ENCODE measurements around the gene MPZL2.

Gene MPZL2

GRCh38 chr11:118287006-118287405, 22.9 kb upstream of the MPZL2 start:
- Histone ChIP-seq H3K4me3 (ENCODE audit: low read depth, low read length) (no peak overlapping the region), H3K27me3 (ENCODE audit: control insufficient read depth, insufficient read depth, low read length) (no peaks in the 10 kb centered on the region), H3K9ac (no peak overlapping the region)

GRCh38 chr11:118286545-118286944, 22.4 kb upstream of the MPZL2 start:
- Histone ChIP-seq H2AFZ (no peak overlapping the region), H3K9ac (no peak overlapping the region), H3K4me1 (no peaks in the 10 kb centered on the region), H3K79me2 (no peaks in the 10 kb centered on the region), H3K4me2 (ENCODE audit: low read length) (no peak overlapping the region), H3K4me3 (ENCODE audit: low read depth, low read length) (no peak overlapping the region), H3K27ac (no peak overlapping the region), H3K36me3 (ENCODE audit: control insufficient read depth, insufficient read depth, low read length) (no peaks in the 10 kb centered on the region), H3K9me3 (ENCODE audit: control insufficient read depth, low read length) (no peaks in the 10 kb centered on the region), H3K27me3 (ENCODE audit: control insufficient read depth, insufficient read depth, low read length) (no peaks in the 10 kb centered on the region)
- TF ChIP-seq CTCF (IDR thresholded peaks at IDR 0.05): no peak

More at GRCh38 chr11:118287006-118287405, 22.9 kb upstream of the MPZL2 start:
- TF ChIP-seq CTCF (IDR thresholded peaks at IDR 0.05): no peak
- H2AFZ ChIP-seq: no peak overlapping the region
- no peaks in the 10 kb centered on the region for H3K79me2 ChIP-seq
- H3K27ac ChIP-seq: no peak overlapping the region
- H3K9me3 ChIP-seq (ENCODE audit: control insufficient read depth, low read length): no peaks in the 10 kb centered on the region
- no peaks in the 10 kb centered on the region for H3K36me3 ChIP-seq (ENCODE audit: control insufficient read depth, insufficient read depth, low read length)
- H3K4me1 ChIP-seq: no peaks in the 10 kb centered on the region
- H3K4me2 ChIP-seq (ENCODE audit: low read length): no peak overlapping the region

GRCh38 chr11:118283756-118284350, 19.8 kb upstream of the MPZL2 start:
- Histone ChIP-seq H2AFZ (no peak overlapping the region), H3K9ac (no peak overlapping the region), H3K79me2 (no peaks in the 10 kb centered on the region), H3K4me1 (no peaks in the 10 kb centered on the region), H3K9me3 (ENCODE audit: control insufficient read depth, low read length) (no peaks in the 10 kb centered on the region), H3K4me3 (ENCODE audit: low read depth, low read length) (no peak overlapping the region), H3K4me2 (ENCODE audit: low read length) (no peak overlapping the region), H3K36me3 (ENCODE audit: control insufficient read depth, insufficient read depth, low read length) (no peaks in the 10 kb centered on the region), H3K27ac (no peak overlapping the region), H3K27me3 (ENCODE audit: control insufficient read depth, insufficient read depth, low read length) (no peaks in the 10 kb centered on the region)
- no peak for TF ChIP-seq CTCF (IDR thresholded peaks at IDR 0.05)

GRCh38 chr11:118283037-118283636, 19.0 kb upstream of the MPZL2 start:
- H3K27me3 ChIP-seq (ENCODE audit: control insufficient read depth, insufficient read depth, low read length): no peaks in the 10 kb centered on the region
- no peak overlapping the region for H2AFZ ChIP-seq
- no peaks in the 10 kb centered on the region for H3K79me2 ChIP-seq
- H3K36me3 ChIP-seq (ENCODE audit: control insufficient read depth, insufficient read depth, low read length): no peaks in the 10 kb centered on the region
- H3K9me3 ChIP-seq (ENCODE audit: control insufficient read depth, low read length): no peaks in the 10 kb centered on the region
- H3K4me3 ChIP-seq (ENCODE audit: low read depth, low read length): no peak overlapping the region
- no peak overlapping the region for H3K4me2 ChIP-seq (ENCODE audit: low read length)
- H3K9ac ChIP-seq: no peak overlapping the region
- H3K27ac ChIP-seq: no peak overlapping the region
- H3K4me1 ChIP-seq: no peaks in the 10 kb centered on the region
- no peak for TF ChIP-seq CTCF (IDR thresholded peaks at IDR 0.05)

GRCh38 chr11:118282606-118283005, 18.5 kb upstream of the MPZL2 start:
- Histone ChIP-seq H2AFZ (no peak overlapping the region), H3K4me2 (ENCODE audit: low read length) (no peak overlapping the region), H3K9ac (no peak overlapping the region), H3K79me2 (no peaks in the 10 kb centered on the region), H3K27me3 (ENCODE audit: control insufficient read depth, insufficient read depth, low read length) (no peaks in the 10 kb centered on the region), H3K4me1 (no peaks in the 10 kb centered on the region), H3K27ac (no peak overlapping the region), H3K9me3 (ENCODE audit: control insufficient read depth, low read length) (no peaks in the 10 kb centered on the region), H3K4me3 (ENCODE audit: low read depth, low read length) (no peak overlapping the region), H3K36me3 (ENCODE audit: control insufficient read depth, insufficient read depth, low read length) (no peaks in the 10 kb centered on the region)
- no peak for TF ChIP-seq CTCF (IDR thresholded peaks at IDR 0.05)

Data from parathyroid adenoma (tissue), 2 donors.